HG03565 (cell line): ENCODE results near the gene SIDT1.

ENCODE experiments used
- ATAC-seq: cut with Tn5 transposase; IDR thresholded peaks from one replicate; pipeline ENCODE4 v1.9.1; 2021; ENCODE audit warnings: mild to moderate bottlenecking, moderate library complexity; ENCODE audit not compliant: unreplicated experiment

SIDT1 gene

DNA sequence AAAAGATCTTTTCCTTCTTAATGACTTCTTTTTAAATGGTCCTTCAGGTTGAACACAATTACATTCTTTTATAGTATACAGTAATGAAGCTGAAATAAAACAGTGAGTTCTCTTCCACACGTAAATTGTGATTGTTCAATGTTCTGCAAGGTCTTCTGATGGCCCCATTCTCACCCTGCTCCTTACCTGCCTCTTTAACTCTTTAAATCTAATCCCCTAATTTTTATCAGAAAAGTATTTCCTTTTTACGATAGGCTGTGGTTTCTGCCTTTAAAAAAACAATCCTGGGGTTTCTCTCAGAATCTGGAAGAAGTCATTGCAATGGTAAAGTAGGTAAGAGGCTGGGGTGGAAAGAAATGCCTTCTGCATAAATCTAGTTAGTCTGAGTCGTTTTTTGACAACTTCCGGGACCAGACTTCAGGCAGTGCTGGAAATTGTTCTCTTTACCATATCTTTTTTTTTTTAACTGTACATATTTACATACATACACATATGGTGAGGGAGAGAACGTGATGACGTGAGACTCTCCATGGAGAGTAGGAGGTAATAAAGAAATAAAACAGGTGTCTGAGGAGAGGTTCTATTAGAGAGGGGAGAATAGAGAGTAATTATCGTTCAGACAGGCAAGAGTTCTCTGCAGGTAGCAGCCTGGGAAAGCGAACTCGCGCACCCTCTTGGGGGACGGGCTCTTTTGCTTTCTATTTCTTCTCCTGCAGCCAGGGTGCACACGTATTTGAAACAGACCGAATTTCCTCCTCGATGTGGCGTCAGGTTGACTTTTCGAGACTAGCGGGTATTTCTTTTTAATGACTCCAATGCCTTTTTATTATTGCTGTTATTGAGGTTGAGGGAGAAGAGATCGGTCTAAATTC lies at the start of gene SIDT1:
SIDT1 (plus strand) TSS at position 730 of the 872 bp plus-strand sequence. CDS start 467 bp downstream, outside the sequence.
- peak; percentile 60 for ATAC-seq

DNA sequence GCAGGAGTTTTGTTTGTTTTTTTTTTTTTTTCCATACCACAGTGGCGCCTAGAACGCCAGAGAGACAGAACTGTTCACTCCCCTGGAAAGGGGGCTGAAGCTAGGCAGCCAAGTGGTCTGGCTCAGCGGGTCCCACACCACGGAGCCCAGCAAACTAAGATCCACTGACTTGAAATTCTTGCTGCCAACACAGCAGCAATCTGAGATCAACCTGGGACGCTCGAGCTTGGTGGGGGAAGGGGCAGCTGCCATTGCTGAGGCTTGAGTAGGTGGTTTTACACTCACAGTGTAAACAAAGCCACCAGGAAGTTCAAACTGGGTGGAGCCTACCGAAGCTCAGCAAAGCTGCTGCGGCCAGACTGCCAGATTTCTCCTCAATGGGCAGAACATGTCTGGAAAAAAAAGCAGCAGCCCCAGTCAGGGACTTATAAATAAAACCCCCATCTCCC lies 47.2 kb upstream of the SIDT1 start:
- ATAC-seq: no peak

DNA sequence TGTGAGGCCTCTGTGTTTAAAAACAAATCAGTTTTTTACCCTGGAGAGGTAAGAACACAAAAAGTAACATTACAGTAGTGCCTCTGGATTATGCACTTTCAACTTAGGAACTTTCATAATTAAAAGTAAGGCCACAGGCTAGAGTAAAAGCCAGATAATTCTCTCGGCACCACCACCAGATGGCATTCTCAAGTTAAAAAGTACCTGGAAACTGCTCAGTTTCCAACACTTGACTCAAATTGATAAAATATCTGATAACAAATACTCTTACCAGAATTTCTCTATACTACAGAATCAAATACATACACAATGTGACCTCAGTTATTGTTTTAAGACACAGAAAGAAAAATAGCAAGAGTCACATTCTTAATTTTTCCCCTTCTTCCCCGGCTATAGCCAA lies 37.3 kb upstream of the SIDT1 start:
- no peak for ATAC-seq

DNA sequence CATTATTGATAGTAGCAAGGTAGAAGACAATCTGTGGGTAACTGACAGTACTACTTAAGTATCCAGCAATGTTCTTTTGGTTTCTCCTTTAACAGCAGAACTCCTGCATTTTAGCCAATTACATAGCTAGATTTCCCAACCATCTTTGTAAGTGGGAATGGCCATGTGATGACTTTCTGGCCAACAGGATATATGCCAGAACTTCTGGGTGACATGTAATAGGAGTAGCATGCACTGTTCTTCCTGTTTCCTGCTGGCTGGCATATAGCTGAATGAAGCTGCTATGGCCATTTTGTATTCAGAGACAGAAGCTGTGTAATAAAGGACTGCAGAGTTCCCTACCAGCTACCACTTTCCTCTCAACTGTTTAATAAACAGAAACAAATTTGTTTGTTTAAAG lies 35.4 kb upstream of the SIDT1 start:
- no peak for ATAC-seq

DNA sequence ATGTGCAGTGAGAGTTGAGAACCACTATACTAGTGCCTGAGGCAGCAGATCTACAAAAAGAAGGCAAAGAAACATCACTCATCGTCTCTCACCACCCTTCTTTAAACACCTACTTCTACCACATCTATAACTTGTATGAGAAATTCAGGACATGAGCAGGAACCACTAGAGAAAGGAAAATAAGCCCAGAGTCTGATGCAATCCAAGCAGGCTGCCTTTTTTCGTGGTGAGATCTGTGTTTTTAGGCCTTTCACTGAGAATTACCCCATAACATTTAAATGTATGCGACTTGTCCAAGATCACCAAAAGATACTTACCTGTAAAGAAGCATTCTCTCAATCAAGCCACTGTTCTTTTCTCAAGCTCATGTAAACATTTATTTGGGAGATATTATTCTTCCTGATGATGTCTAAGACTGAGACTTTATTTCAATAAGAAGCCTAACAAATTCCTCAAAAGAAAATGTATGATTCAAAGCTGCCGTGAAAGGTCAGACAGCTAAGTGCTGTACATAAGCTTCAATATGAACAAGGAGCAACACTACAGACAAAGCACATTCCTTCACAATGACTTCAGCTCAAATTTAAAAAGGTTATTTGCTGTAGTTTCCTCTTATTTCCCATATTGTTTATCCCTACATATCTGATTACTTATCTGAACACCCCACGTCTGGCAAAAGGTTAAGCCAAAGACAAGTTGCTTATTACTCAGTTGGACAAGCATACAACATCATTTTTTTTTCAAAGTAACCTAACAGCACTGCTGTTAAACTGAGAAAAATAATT lies 33.9 kb upstream of the SIDT1 start:
- no peak for ATAC-seq

DNA sequence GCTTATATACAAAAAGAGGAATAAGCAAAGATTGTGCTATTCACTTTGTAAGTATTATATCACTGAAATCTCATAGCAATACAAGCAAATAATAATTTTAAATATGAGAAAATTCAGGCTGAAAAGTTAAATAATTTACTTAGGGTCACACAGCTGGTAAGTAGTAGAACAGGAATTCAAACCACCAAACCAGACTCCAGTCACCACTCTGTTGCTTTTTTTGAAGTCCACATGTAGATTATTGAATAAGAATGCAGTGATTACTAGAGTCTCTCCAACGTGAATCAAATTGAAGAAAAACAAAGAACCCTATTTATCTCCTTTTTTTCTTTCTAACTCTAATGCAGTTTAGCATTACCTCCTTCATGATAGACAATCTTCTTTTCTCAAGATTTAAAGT lies 33.3 kb upstream of the SIDT1 start:
- no peak for ATAC-seq

DNA sequence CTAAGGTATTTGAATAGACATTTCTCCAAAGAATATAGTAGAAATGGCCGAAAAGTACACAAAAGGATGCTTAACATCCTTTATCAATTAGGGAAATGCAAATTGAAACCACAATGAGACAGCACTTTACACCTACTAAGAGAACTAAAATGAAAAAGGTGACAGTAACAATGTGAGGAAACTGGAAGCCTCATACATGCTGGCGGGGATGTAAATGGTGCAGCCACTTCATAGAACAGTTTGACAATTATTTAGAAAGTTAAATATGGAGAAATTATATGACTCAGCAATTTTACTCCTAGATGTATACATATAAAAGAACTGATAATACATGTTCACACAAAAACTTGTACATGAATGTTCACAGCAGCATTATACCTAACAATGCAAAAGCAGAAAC lies 30.8 kb upstream of the SIDT1 start:
- ATAC-seq: no peak

DNA sequence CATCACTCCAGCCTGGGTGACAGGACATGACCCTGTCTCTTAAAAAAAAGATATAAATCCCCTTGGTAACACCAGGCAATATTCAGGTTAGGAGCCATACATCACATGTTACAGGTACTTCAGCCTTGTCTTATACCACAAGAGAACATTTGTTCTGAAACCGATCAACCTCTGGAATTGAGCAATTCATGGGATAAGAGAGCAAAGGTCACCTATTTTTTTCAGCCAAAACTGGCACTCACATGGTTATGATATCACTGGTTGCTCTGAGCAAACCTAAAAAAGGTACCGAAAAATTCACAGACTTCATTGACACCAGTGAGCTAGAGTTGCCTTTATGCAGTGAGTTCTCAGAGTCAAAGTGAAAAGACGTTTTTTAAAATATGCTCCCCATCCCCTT lies 26.5 kb upstream of the SIDT1 start:
- ATAC-seq: no peak

DNA sequence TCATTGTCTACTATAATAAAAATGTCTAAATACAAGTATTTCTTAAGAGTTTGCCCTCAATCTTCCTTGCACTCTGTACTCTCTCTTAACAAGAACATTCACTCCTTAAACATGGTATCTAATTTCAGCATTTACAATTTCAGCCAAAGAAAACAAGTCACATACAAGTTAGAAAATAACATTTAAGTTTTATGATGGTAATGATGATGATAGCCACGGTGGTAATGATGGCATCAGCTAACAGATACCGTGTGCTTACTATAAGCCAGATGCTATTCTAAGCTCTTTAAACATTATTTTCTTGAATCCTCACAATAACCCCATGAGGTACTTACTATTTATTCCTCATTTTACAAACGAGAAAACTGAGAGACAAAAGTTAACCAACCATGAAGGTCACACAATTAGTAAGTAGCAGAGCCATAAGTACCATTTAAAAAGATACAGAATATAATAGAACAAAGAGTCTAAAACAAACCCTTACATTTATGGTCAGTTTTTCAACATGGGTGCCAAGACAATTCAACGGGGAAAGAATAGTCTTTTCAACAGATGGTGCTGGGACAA lies 24.8 kb upstream of the SIDT1 start:
- ATAC-seq: no peak

DNA sequence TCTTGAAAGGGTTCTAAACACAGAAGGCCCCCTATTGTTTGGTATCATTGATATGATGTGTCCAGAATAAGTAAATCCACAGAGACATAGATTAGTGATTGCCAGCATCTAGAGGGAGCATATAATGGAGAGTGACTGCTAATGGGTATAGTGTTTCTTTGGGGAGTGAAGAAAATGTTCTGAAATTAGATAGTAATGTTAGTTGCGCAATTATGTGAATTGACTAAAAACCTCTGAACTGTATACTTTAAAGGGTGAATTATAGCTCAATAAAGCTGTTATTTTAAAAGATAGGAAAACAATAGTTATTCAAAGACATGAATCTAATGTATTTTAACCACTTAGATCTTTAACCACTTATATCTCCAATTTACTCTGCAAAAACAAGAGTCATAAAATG lies 23.4 kb upstream of the SIDT1 start:
- ATAC-seq: no peak

DNA sequence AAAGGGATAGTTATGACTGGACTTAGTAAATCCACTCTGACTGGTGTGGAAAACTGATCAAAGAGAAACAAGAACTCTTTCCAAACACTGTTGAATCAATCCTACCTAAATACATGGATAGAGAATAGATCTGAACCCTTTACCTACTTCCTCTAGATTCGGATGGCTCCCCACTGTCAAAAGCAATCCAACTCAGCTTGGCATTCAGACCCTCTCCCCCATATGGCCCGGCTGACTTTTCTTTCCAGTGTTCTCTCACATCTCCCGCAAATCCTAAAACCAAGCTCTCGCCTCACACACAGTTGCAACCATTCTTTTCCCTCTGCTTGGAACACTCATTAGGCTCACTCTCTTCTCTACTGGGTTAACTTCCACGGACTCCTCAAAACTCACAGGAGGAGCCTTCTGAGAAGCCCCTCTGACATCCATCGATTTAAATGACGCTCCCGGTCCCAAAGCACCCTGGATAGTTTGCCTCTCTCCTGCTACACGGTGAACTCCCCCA lies 18.0 kb upstream of the SIDT1 start:
- ATAC-seq: no peak

DNA sequence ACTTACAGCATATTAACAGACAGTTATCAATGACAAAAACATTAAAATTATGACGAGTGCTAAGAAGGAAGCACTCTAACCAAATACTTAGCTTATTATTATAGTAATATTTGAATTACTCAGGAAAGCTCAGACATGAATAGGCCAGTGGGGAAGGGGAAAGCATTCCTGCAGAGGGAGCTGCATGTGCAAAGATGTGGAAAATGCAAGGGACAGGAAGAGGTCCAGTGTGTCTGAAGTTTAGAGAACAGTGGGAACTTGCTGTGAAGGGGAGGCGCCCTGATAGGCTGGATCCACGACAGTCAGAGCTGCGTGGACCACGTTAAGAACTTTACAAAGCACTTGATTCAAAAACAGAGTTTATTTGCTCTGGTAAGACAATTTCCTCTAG lies 16.2 kb upstream of the SIDT1 start:
- ATAC-seq: no peak

DNA sequence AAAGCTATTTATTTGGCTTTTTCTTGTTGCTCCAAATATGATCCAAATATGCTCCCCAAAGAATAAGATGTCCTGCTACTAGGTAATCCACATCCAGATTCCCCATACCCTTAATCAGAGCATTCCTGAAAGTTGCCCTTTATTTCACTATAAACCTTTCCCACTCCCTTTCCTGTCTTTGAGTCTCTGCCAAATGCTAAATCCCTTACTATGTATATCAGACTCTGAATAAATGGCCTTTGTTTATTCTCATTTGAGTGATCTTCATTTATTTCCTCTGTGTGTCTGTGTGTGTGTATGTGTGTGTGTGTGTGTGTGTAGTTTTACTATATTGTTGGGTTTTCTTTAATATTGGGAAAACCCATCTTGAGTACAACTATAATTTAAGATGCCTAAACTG lies 10.4 kb upstream of the SIDT1 start:
- ATAC-seq: no peak

DNA sequence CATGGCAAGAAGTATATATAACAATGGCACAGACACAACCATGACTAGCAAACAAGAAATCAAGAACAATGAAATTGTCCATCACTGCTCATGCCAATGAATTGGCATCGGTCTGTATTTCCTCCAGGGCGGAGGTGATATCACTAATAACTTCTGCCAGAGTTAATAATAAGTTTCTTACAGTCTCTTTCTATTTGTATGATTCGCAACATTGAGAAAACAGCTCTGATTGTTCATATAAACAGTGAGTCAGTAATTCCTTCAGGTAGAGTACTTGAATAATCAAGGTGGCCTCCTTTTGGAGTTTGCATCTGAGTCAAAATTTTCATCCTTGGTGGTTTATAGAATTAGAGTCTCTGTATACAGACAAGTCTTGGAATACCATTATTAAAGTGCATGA lies 9.1 kb upstream of the SIDT1 start:
- no peak for ATAC-seq

DNA sequence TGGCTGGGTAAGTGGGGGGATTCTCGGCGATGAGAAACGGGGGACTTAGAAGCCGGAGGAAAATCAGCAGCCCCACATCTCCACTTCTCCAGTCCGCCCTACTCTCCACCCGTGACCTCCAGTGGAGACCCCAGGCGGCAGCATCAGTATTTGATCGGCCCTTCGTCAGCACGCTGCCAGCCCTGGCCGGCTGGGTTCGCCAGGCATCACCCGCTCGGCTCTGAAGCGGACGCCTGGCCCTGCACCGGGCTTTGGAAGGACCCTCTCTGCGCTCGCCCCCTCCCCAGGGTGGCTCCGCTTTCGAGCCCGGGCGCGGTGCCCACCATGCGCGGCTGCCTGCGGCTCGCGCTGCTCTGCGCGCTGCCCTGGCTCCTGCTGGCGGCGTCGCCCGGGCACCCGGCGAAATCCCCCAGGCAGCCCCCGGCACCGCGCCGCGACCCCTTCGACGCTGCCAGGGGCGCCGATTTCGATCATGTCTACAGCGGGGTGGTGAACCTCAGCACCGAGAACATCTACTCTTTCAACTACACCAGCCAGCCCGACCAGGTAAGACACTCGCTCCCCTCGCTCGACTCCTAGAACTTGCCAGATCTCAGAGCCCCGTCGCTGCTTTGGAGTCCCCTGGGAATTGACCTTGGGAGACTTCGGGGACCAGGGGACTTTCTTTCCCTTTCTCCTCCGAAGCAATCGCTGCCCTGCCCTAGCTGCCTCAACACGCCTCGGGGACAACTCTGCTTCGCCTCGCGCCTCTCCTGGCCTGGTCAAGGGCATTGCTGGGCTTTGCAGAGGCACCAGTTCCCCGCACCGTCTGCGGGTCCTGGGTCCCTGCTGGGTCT lies 561 bp downstream of the SIDT1 start:
- ATAC-seq: peak; percentile 26

DNA sequence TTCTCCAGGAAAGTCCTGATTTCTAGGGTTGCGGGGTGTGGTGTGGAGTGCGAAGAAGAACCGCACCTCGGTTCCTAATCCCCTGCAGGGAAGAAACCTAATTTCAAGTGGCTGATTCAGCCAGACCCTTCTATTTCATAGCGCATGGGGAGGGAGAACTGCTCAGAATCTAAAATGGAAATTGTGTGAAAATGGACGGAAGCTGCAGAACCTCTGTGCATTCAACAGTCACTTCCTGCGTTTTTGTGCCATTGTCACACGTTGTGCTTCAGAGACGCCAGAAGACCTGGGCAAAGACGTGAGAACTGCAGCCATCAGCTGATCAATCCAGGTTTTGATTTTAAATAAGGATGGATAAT lies 1.2 kb downstream of the SIDT1 start:
- no peak for ATAC-seq

DNA sequence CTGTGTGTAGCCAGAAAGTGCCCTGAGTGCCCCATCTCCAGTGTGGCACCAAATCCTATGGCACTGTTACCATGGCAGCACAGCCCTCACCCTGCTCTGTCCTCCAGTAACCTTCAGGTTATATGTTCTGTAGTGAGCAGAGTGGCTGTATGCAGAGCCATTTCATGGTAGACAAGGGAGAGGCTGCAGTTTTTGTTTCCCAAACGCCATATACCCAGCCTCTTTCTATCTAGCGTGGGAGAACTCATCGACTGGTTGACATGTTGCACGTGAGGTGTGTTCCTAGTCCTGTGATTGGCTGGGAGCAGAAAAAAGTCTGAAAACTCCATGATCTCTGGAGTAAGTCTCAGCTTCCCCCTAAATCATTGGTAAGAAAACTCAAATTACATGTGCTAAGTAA lies 2.0 kb downstream of the SIDT1 start:
- no peak for ATAC-seq

DNA sequence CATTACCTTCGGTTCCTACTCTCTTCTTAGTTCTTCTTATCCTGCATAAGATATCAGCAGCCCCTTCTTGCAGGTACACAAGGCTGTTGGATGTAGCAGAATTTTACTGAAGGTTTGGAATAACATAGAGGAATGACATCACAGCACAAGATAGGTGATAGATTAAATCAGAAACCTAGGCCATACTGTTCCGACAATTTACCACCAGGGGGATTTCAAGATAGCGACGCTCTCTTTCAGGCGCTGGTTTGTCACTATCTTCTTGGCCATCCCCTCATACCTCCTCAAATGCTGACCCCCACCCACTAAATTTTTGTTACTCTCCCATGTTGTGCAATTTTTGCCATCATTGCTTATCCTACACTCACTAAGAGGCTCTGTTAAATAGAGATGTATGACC lies 3.5 kb downstream of the SIDT1 start:
- no peak for ATAC-seq

DNA sequence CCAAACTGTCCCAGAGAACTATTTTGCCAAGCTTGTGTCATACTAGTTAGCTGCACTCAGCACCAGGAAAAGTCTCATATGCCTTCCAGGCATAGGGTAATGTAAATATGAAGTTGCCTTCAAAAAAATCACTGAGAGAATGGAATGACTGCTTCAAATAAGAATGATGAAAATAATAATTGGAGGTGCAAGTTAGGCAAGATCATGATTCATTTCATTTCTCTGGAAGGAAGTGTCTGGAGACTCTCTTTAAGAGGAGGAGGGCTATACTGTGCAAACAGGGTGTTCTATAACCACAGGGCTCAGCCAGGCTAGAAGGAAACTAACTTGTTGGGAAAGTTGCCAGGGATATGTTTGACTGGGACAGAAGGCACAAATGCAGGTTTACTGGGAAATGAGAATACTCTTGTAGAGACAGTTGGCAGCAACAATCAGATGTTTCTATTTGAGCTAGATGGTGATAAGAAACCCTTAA lies 4.3 kb downstream of the SIDT1 start:
- no peak for ATAC-seq

DNA sequence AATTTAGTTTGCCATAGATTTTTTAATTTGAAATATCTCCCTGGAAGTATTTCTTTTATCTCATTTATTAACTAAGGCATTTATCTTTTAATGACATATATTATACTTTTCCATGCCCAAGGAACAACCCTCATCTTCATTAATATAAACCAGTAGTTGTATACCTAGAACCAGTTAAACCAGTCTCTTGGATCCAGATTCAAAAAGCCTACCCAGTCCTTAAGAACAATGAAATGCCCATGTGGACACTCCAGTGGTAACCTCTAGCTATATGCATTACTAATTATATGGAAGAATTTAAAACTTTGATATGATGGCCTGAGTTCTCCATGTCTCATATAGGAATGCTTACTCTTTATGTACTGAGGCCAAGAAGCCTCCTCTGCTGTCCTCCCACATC lies 4.8 kb downstream of the SIDT1 start:
- ATAC-seq: no peak

DNA sequence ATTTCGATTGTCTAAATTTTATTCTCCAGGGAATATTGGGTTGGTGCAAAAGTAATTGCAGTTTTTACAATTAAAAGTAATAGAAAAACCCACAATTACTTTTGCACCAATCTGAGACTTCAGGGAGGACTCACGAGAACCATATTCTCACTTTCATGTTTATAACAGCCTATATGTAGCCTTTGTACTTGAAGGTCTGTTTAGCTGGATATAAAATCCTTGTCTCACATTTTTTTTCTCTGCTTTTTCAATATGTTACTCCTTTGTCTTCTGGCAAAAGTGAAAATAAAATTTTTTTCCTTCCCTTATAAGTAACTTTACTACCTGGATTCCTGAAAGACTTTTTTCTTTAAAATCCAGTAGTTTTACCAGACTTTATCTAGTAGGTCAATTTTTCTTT lies 9.2 kb downstream of the SIDT1 start:
- no peak for ATAC-seq
